Panc1 (cell line): ENCODE results near the gene ALDH18A1. TPM values are rescaled to one million over a fixed set of nuclear protein-coding genes. Genes with fewer than 3 reads are reported as not detected.

Source experiments
- ATAC-seq: fragments of 200-7000 bp; cut with Tn5 transposase; 2 replicates; pipeline ENCODE4 v1.9.1; 2020; ENCODE audit warnings: mild to moderate bottlenecking, moderate library complexity
- BruUV-seq: library from RNA; stranded (reverse); fragments of 400-500 nt; replicated peaks from 2 replicates; lab custom pipeline; 2021; lab: Mats Ljungman, UMichigan
- CTCF ChIA-PET: fragments of 300-600 bp; sonication (Branson Sonifier 250); formaldehyde crosslinking; loops from one replicate; lab custom pipeline; 2022; ENCODE audit warnings: antibody characterized with exemption; lab: Charles Lee
- POLR2A ChIA-PET: fragments of 300-600 bp; sonication (Branson Sonifier 250); formaldehyde crosslinking; loops from one replicate; lab custom pipeline; 2022; ENCODE audit warnings: antibody characterized with exemption; lab: Charles Lee
- DNase-seq: peaks from one replicate; pipeline ENCODE4 v3.0.0-alpha.2; 2010; ENCODE audit warnings: low read depth, low spot score
- H3K27ac ChIP-seq: 2 replicates; pipeline ENCODE4 v1.5.1; 2011; ENCODE audit warnings: mild to moderate bottlenecking, low read length, inconsistent platforms
- H3K27me3 ChIP-seq: fragments of 200-500 bp; sonication (Bioruptor generic); 2 replicates; pipeline ENCODE4 v1.6.0; 2014; ENCODE audit warnings: low read length, inconsistent platforms; ENCODE audit not compliant: control insufficient read depth, insufficient read depth
- H3K36me3 ChIP-seq: fragments of 200-500 bp; sonication (Bioruptor generic); 2 replicates; pipeline ENCODE4 v1.5.1; 2014; ENCODE audit warnings: inconsistent platforms, mild to moderate bottlenecking, low read length, moderate library complexity; ENCODE audit not compliant: control insufficient read depth, insufficient read depth
- H3K4me1 ChIP-seq: 2 replicates; pipeline ENCODE4 v1.5.1; 2011; ENCODE audit warnings: inconsistent platforms, mild to moderate bottlenecking, low read length, moderate library complexity; ENCODE audit not compliant: control insufficient read depth, insufficient read depth
- H3K4me3 ChIP-seq, 2 experiments: 2 replicates each; pipeline ENCODE4 v1.5.1; 2011 to 2012; ENCODE audit warnings: low read depth in 2 of 2, low read length in 2 of 2, mild to moderate bottlenecking in 2 of 2, inconsistent platforms in 1 of 2, moderate library complexity in 1 of 2
- H3K9me3 ChIP-seq: fragments of 200-500 bp; sonication (Bioruptor generic); 2 replicates; pipeline ENCODE4 v1.5.1; 2014; ENCODE audit warnings: low read depth, mild to moderate bottlenecking, inconsistent platforms, low read length, moderate library complexity; ENCODE audit not compliant: control insufficient read depth, insufficient read depth
- CTCF ChIP-seq: fragments of 450-650 bp; IDR thresholded peaks from 2 replicates; pipeline ENCODE4 v1.5.1; 2017; ENCODE audit warnings: mild to moderate bottlenecking
- POLR2AphosphoS5 ChIP-seq: IDR thresholded peaks from 2 replicates; pipeline ENCODE4 v1.6.1; 2012; ENCODE audit warnings: mild to moderate bottlenecking, low read depth, low read length, moderate library complexity
- REST ChIP-seq, 2 experiments: IDR thresholded peaks; 2 replicates each; pipeline ENCODE4 v1.6.1; 2011 to 2012; ENCODE audit warnings: low read depth in 2 of 2, control low read depth in 1 of 2, low read length in 1 of 2, mild to moderate bottlenecking in 1 of 2, moderate library complexity in 1 of 2; ENCODE audit not compliant: insufficient read depth in 1 of 2
- SIN3A ChIP-seq: IDR thresholded peaks from 2 replicates; pipeline ENCODE4 v1.6.1; 2012; ENCODE audit warnings: low read depth, mild to moderate bottlenecking, low read length, moderate library complexity, borderline replicate concordance; ENCODE audit not compliant: insufficient read depth
- TCF7L2 ChIP-seq: IDR thresholded peaks from 2 replicates; pipeline ENCODE4 v1.6.1; 2011; ENCODE audit warnings: mild to moderate bottlenecking, low read depth, low read length, inconsistent platforms
- in situ Hi-C: cut with HindIII; loops from 2 replicates; pipeline ENCODE4 v1.10.0; 2016; ENCODE audit warnings: low sequenced_read_pairs, low pct_unique_long_range_greater_than_20kb
- intact Hi-C: fragments of 100-400 bp; cut with micrococcal nuclease; formaldehyde crosslinking; loops from one replicate; pipeline ENCODE4 v1.10.0; 2022; ENCODE audit not compliant: unreplicated experiment
- total RNA-seq: library from RNA; stranded (reverse); gene quantifications from one replicate; pipeline ENCODE4 v1.2.1, GENCODE V29; 2021; ENCODE audit not compliant: unreplicated experiment

ALDH18A1 gene
- total RNA-seq, 1 experiment from 2014 or later = 68.0 TPM

- ChIA-PET POLR2A (no interaction called here), CTCF (interaction anchor here (1.2 kb wide), 1 partner anchor 22 kb away, joined by 3 read pairs; no protein-coding TSS in a partner anchor)
- no peak for DNase-seq
- Histone ChIP-seq H3K4me1 (peaks cover 10% of the 10 kb centered on the region; the same call in 1 of the 2 replicates), H3K36me3 (peaks cover 3% of the 10 kb centered on the region; the same call in 1 of the 2 replicates), H3K4me3 (peak overlapping the region; percentile 73 to 88), H3K27me3 (no peaks in the 10 kb centered on the region), H3K27ac (peak overlapping the region; percentile 75), H3K9me3 (peaks cover 3% of the 10 kb centered on the region; the same call in 1 of the 2 replicates)
- peak; percentile 23 for ATAC-seq
- in situ Hi-C loops = no loop called here
- TF ChIP-seq POLR2AphosphoS5 (no peak), REST (IDR thresholded peaks at IDR 0.05; ENCODE audit: insufficient read depth in 1 of 2, low read depth in 2 of 2, low read length in 1 of 2) (no peak), TCF7L2 (no peak), CTCF (no peak), SIN3A (no peak)
- intact Hi-C loops = no loop called here
- no TSS peak for BruUV-seq
These were observed 780 bp downstream of the ALDH18A1 start for GRCh38 chr10:95655571-95656290.

GRCh38 chr10:95653895-95654294, 2.6 kb downstream of the ALDH18A1 start:
- BruUV-seq = no TSS peak
- peaks cover 3% of the 10 kb centered on the region; the same call in 1 of the 2 replicates for H3K9me3 ChIP-seq
- peaks cover 3% of the 10 kb centered on the region; the same call in 1 of the 2 replicates for H3K36me3 ChIP-seq
- H3K4me1 ChIP-seq = peaks cover 10% of the 10 kb centered on the region; the same call in 1 of the 2 replicates
- no peak overlapping the region for H3K27ac ChIP-seq
- ATAC-seq (no peak), DNase-seq (no peak)
- ChIA-PET CTCF (no interaction called here), POLR2A (no interaction called here)
- TF ChIP-seq TCF7L2 (no peak), CTCF (no peak), SIN3A (no peak), REST (IDR thresholded peaks at IDR 0.05; ENCODE audit: insufficient read depth in 1 of 2, low read depth in 2 of 2, low read length in 1 of 2) (no peak), POLR2AphosphoS5 (no peak)
- in situ Hi-C loops (no loop called here), intact Hi-C loops (no loop called here)
- no peaks in the 10 kb centered on the region for H3K27me3 ChIP-seq
- no peak overlapping the region for H3K4me3 ChIP-seq
